ENCODE results near the gene GADD45G.

GADD45G gene

GRCh38 chr9:89612566-89613278 lies 7.9 kb downstream of the GADD45G start:
- no peak overlapping the region for H3K9ac ChIP-seq (ENCODE audit: low read depth, low read length)
- peaks cover 3% of the 10 kb centered on the region for H3K9me3 ChIP-seq (ENCODE audit: control insufficient read depth, insufficient read depth, low read length)
- H3K27me3 ChIP-seq (ENCODE audit: control insufficient read depth, insufficient read depth, low read length) = no peaks in the 10 kb centered on the region
- H3K4me3 ChIP-seq (ENCODE audit: low read depth, low read length) = no peak overlapping the region
- H3K4me1 ChIP-seq (ENCODE audit: control insufficient read depth, insufficient read depth, low read length) = no peaks in the 10 kb centered on the region
- H3K36me3 ChIP-seq (ENCODE audit: control insufficient read depth, insufficient read depth, low read length) = no peaks in the 10 kb centered on the region
- H3K27ac ChIP-seq (ENCODE audit: low read depth, low read length) = no peak overlapping the region

- Histone ChIP-seq H3K4me3 (ENCODE audit: low read depth, low read length) (no peak overlapping the region), H3K4me1 (ENCODE audit: control insufficient read depth, insufficient read depth, low read length) (peaks cover 6% of the 10 kb centered on the region), H3K9me3 (ENCODE audit: control insufficient read depth, insufficient read depth, low read length) (peaks cover 3% of the 10 kb centered on the region), H3K36me3 (ENCODE audit: control insufficient read depth, insufficient read depth, low read length) (no peaks in the 10 kb centered on the region), H3K27me3 (ENCODE audit: control insufficient read depth, insufficient read depth, low read length) (no peaks in the 10 kb centered on the region), H3K9ac (ENCODE audit: low read depth, low read length) (no peak overlapping the region), H3K27ac (ENCODE audit: low read depth, low read length) (no peak overlapping the region)
Observed at GRCh38 chr9:89613912-89614892, 9.4 kb downstream of the GADD45G start.

GRCh38 chr9:89615661-89616060 lies 10.8 kb downstream of the GADD45G start:
- Histone ChIP-seq H3K4me3 (ENCODE audit: low read depth, low read length) (no peak overlapping the region), H3K36me3 (ENCODE audit: control insufficient read depth, insufficient read depth, low read length) (no peaks in the 10 kb centered on the region), H3K9me3 (ENCODE audit: control insufficient read depth, insufficient read depth, low read length) (peaks cover 3% of the 10 kb centered on the region), H3K27me3 (ENCODE audit: control insufficient read depth, insufficient read depth, low read length) (no peaks in the 10 kb centered on the region), H3K27ac (ENCODE audit: low read depth, low read length) (no peak overlapping the region), H3K4me1 (ENCODE audit: control insufficient read depth, insufficient read depth, low read length) (peaks cover 12% of the 10 kb centered on the region), H3K9ac (ENCODE audit: low read depth, low read length) (no peak overlapping the region)

GRCh38 chr9:89616411-89616810 lies 11.6 kb downstream of the GADD45G start:
- no peak overlapping the region for H3K4me3 ChIP-seq (ENCODE audit: low read depth, low read length)
- no peaks in the 10 kb centered on the region; the same call in 1 of the 2 replicates for H3K27me3 ChIP-seq (ENCODE audit: control insufficient read depth, insufficient read depth, low read length)
- H3K4me1 ChIP-seq (ENCODE audit: control insufficient read depth, insufficient read depth, low read length) = peaks cover 12% of the 10 kb centered on the region
- H3K27ac ChIP-seq (ENCODE audit: low read depth, low read length) = no peak overlapping the region
- H3K9me3 ChIP-seq (ENCODE audit: control insufficient read depth, insufficient read depth, low read length) = peaks cover 3% of the 10 kb centered on the region
- H3K9ac ChIP-seq (ENCODE audit: low read depth, low read length) = no peak overlapping the region
- H3K36me3 ChIP-seq (ENCODE audit: control insufficient read depth, insufficient read depth, low read length) = no peaks in the 10 kb centered on the region

- Histone ChIP-seq H3K4me3 (ENCODE audit: low read depth, low read length) (no peak overlapping the region), H3K4me1 (ENCODE audit: control insufficient read depth, insufficient read depth, low read length) (peaks cover 12% of the 10 kb centered on the region), H3K27ac (ENCODE audit: low read depth, low read length) (no peak overlapping the region), H3K9ac (ENCODE audit: low read depth, low read length) (no peak overlapping the region), H3K27me3 (ENCODE audit: control insufficient read depth, insufficient read depth, low read length) (no peaks in the 10 kb centered on the region; the same call in 1 of the 2 replicates), H3K9me3 (ENCODE audit: control insufficient read depth, insufficient read depth, low read length) (no peaks in the 10 kb centered on the region), H3K36me3 (ENCODE audit: control insufficient read depth, insufficient read depth, low read length) (no peaks in the 10 kb centered on the region)
Observed at GRCh38 chr9:89617978-89618377, 13.2 kb downstream of the GADD45G start.

GRCh38 chr9:89619019-89619418 lies 14.2 kb downstream of the GADD45G start:
- no peaks in the 10 kb centered on the region; the same call in 1 of the 2 replicates for H3K27me3 ChIP-seq (ENCODE audit: control insufficient read depth, insufficient read depth, low read length)
- no peak overlapping the region for H3K27ac ChIP-seq (ENCODE audit: low read depth, low read length)
- H3K36me3 ChIP-seq (ENCODE audit: control insufficient read depth, insufficient read depth, low read length) = no peaks in the 10 kb centered on the region
- H3K4me1 ChIP-seq (ENCODE audit: control insufficient read depth, insufficient read depth, low read length) = peaks cover 12% of the 10 kb centered on the region
- H3K9me3 ChIP-seq (ENCODE audit: control insufficient read depth, insufficient read depth, low read length) = no peaks in the 10 kb centered on the region
- H3K4me3 ChIP-seq (ENCODE audit: low read depth, low read length) = no peak overlapping the region
- H3K9ac ChIP-seq (ENCODE audit: low read depth, low read length) = no peak overlapping the region

GRCh38 chr9:89619424-89620138 lies 14.8 kb downstream of the GADD45G start:
- Histone ChIP-seq H3K9ac (ENCODE audit: low read depth, low read length) (no peak overlapping the region), H3K4me3 (ENCODE audit: low read depth, low read length) (no peak overlapping the region), H3K27me3 (ENCODE audit: control insufficient read depth, insufficient read depth, low read length) (no peaks in the 10 kb centered on the region; the same call in 1 of the 2 replicates), H3K27ac (ENCODE audit: low read depth, low read length) (no peak overlapping the region), H3K36me3 (ENCODE audit: control insufficient read depth, insufficient read depth, low read length) (no peaks in the 10 kb centered on the region), H3K9me3 (ENCODE audit: control insufficient read depth, insufficient read depth, low read length) (no peaks in the 10 kb centered on the region), H3K4me1 (ENCODE audit: control insufficient read depth, insufficient read depth, low read length) (peaks cover 12% of the 10 kb centered on the region)

- Histone ChIP-seq H3K27ac (ENCODE audit: low read depth, low read length) (no peak overlapping the region), H3K4me3 (ENCODE audit: low read depth, low read length) (no peak overlapping the region), H3K4me1 (ENCODE audit: control insufficient read depth, insufficient read depth, low read length) (peaks cover 12% of the 10 kb centered on the region), H3K9me3 (ENCODE audit: control insufficient read depth, insufficient read depth, low read length) (no peaks in the 10 kb centered on the region), H3K36me3 (ENCODE audit: control insufficient read depth, insufficient read depth, low read length) (no peaks in the 10 kb centered on the region), H3K9ac (ENCODE audit: low read depth, low read length) (no peak overlapping the region), H3K27me3 (ENCODE audit: control insufficient read depth, insufficient read depth, low read length) (no peaks in the 10 kb centered on the region; the same call in 1 of the 2 replicates)
Observed at GRCh38 chr9:89621031-89621430, 16.2 kb downstream of the GADD45G start.

GRCh38 chr9:89621676-89622075 lies 16.9 kb downstream of the GADD45G start:
- Histone ChIP-seq H3K9me3 (ENCODE audit: control insufficient read depth, insufficient read depth, low read length) (no peaks in the 10 kb centered on the region), H3K4me1 (ENCODE audit: control insufficient read depth, insufficient read depth, low read length) (peaks cover 12% of the 10 kb centered on the region), H3K36me3 (ENCODE audit: control insufficient read depth, insufficient read depth, low read length) (no peaks in the 10 kb centered on the region), H3K27ac (ENCODE audit: low read depth, low read length) (no peak overlapping the region), H3K4me3 (ENCODE audit: low read depth, low read length) (no peak overlapping the region), H3K27me3 (ENCODE audit: control insufficient read depth, insufficient read depth, low read length) (no peaks in the 10 kb centered on the region; the same call in 1 of the 2 replicates), H3K9ac (ENCODE audit: low read depth, low read length) (no peak overlapping the region)

- H3K4me3 ChIP-seq (ENCODE audit: low read depth, low read length) = no peak overlapping the region
- no peaks in the 10 kb centered on the region for H3K9me3 ChIP-seq (ENCODE audit: control insufficient read depth, insufficient read depth, low read length)
- H3K27me3 ChIP-seq (ENCODE audit: control insufficient read depth, insufficient read depth, low read length) = no peaks in the 10 kb centered on the region; the same call in 1 of the 2 replicates
- H3K9ac ChIP-seq (ENCODE audit: low read depth, low read length) = no peak overlapping the region
- peaks cover 12% of the 10 kb centered on the region for H3K4me1 ChIP-seq (ENCODE audit: control insufficient read depth, insufficient read depth, low read length)
- H3K36me3 ChIP-seq (ENCODE audit: control insufficient read depth, insufficient read depth, low read length) = no peaks in the 10 kb centered on the region
- no peak overlapping the region for H3K27ac ChIP-seq (ENCODE audit: low read depth, low read length)
Observed at GRCh38 chr9:89622933-89623861, 18.4 kb downstream of the GADD45G start.

Measured in HUES48 (cell line).